Gastroesophageal sphincter (tissue), 4 donors: Measurements from ENCODE around the gene CTBP1. TPM values are rescaled to one million over a fixed set of nuclear protein-coding genes. Genes with fewer than 3 reads are reported as not detected.
A peak's percentile ranks its signal among the peaks of the same experiment; 100 is the strongest.

Experiments used
- ATAC-seq: fragments of 150-250 bp; one replicate; pipeline ENCODE4 v1.9.1; 2016; ENCODE audit warnings: mild to moderate bottlenecking, moderate library complexity
- H3K27ac ChIP-seq, 4 donors: fragments of 200-600 bp; sonication (generic) in 3 of 4; 1 replicate in 3 of 4; 2 replicates in 1 of 4; pipeline ENCODE4 v1.5.1; 2016 to 2019
- H3K27me3 ChIP-seq: fragments of 200-600 bp; sonication (generic); one replicate; pipeline ENCODE4 v1.5.1; 2019
- H3K36me3 ChIP-seq, 2 donors: fragments of 200-600 bp; sonication (generic); one replicate each; pipeline ENCODE4 v1.5.1; 2019; ENCODE audit warnings: control low read depth in 1 of 2
- H3K4me1 ChIP-seq, 3 donors: fragments of 200-600 bp; sonication (generic); 1 replicate in 2 of 3; 2 replicates in 1 of 3; pipeline ENCODE4 v1.5.1; 2016 to 2019; ENCODE audit warnings: control low read depth in 2 of 3
- H3K4me3 ChIP-seq, 2 donors: fragments of 200-600 bp; sonication (generic); one replicate each; pipeline ENCODE4 v1.5.1; 2019; ENCODE audit warnings: mild to moderate bottlenecking in 1 of 2, moderate library complexity in 1 of 2
- H3K9me3 ChIP-seq, 3 donors: fragments of 200-600 bp; sonication (generic); one replicate each; pipeline ENCODE4 v1.5.1; 2017 to 2019; ENCODE audit warnings: control low read depth in 2 of 3
- EP300 ChIP-seq: sonication (generic); formaldehyde crosslinking; IDR thresholded peaks from one replicate; pipeline ENCODE4 v1.6.1; 2017; ENCODE audit warnings: antibody characterized with exemption, mild to moderate bottlenecking
- POLR2A ChIP-seq, 2 donors: fragments of 450-650 bp; IDR thresholded peaks; one replicate each; pipeline ENCODE4 v1.6.1; 2017; ENCODE audit warnings: antibody characterized with exemption in 2 of 2, mild to moderate bottlenecking in 2 of 2, moderate library complexity in 1 of 2
- POLR2AphosphoS5 ChIP-seq: sonication (generic); formaldehyde crosslinking; IDR thresholded peaks from one replicate; pipeline ENCODE4 v1.6.1; 2017; ENCODE audit warnings: antibody characterized with exemption
- WGBS, 2 donors: methylation state at CpG; one replicate each; pipeline ENCODE4 v1.1.5; 2018; ENCODE audit warnings: low coverage in 1 of 2; 5-methylcytosine and 5-hydroxymethylcytosine counted together
- total RNA-seq, 4 donors: library from RNA; depleted of rRNA; stranded (reverse); fragments of >200 nt; gene quantifications; one replicate each; pipeline ENCODE4 v1.1.0, GENCODE V29; 2016
- TF ChIP-seq, protein P1 (sequence below), 4 experiments: fragments of 200-600 bp in 2 of 4; fragments of 450-650 bp in 2 of 4; sonication (generic) in 1 of 4; IDR thresholded peaks; one replicate each; pipeline ENCODE4 v1.5.1; 2017 to 2019; ENCODE audit warnings: antibody characterized with exemption in 4 of 4, mild to moderate bottlenecking in 2 of 4, moderate library complexity in 2 of 4

CTBP1 gene
- total RNA-seq, 4 donors from 2014 or later = 126 to 271 (median 164) TPM

DNA sequence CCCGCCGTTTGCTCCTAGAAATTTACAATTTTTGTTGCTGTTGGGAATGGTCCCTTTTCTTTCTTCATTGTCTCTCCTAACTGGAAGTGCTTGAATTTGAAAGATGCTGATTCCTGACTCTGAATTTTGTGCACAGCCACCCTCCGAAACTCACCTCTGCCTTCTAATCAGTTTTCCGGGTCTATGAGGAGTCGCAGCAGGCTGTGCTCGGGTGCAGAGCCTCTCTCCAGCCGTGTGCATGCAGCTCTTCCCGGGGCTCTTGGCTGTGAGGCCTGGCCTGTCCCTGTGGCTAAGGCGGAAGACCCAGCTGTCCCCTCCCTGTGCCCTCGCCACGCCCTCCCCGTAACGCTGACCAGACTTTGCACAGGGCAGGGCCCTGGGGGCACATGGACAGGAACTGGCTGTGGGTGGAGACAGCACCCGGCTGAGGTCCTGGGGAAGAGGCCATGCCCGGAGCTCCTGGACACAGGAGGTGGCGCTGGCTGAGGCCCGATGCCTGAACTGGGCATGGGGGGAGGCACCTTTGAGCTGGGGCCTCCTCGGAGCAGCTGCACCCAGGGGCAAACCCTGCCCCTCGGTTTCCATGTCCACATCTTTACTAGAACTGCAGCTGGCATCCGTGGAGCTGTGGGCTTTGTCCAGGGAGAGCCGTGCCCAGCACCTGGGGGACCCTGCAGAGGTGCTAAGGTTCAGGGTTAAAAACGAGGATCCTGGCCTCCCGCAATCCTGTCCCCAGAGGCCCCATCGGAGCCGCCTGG lies 43.9 kb downstream of the CTBP1 start:
- ATAC-seq = no peak
- 73% methylated on average over 2 of the region's 25 CpGs; no CpG with 5 or more reads in 1 of the 2 donors for WGBS, 2 donors

DNA sequence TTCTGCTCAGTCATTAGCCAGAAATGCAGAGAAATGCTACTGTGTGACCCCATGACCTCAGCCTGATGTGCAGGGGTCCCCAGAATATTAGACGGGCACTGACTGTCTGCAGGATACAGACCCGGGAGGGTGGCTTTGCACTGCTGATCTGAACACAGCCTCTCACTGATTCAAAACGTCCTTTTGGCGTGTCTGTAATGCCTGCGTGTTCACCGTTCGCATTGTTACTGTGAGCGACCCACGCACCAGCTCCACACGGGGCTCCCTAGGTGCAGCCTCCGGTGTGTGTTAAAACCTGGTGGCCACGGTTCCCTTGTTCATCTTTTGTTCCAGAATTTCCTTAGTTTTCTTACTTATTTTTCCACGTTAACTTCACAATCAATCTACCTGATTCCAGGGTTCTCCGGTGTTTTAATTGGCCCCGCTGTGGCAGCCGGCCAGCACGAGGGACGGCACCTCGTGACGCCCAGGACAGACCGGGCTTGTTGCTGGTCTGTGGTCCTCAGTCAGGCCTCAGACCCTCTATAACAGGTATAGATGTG lies 44.6 kb downstream of the CTBP1 start:
- 91% methylated on average over 15 to 21 of the region's 21 CpGs for WGBS, 2 donors
- TF ChIP-seq POLR2AphosphoS5 = no peak
- no peak for TF ChIP-seq EP300
- TF ChIP-seq, protein P1, sequence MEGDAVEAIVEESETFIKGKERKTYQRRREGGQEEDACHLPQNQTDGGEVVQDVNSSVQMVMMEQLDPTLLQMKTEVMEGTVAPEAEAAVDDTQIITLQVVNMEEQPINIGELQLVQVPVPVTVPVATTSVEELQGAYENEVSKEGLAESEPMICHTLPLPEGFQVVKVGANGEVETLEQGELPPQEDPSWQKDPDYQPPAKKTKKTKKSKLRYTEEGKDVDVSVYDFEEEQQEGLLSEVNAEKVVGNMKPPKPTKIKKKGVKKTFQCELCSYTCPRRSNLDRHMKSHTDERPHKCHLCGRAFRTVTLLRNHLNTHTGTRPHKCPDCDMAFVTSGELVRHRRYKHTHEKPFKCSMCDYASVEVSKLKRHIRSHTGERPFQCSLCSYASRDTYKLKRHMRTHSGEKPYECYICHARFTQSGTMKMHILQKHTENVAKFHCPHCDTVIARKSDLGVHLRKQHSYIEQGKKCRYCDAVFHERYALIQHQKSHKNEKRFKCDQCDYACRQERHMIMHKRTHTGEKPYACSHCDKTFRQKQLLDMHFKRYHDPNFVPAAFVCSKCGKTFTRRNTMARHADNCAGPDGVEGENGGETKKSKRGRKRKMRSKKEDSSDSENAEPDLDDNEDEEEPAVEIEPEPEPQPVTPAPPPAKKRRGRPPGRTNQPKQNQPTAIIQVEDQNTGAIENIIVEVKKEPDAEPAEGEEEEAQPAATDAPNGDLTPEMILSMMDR (IDR thresholded peaks at IDR 0.05) = no peak
- TF ChIP-seq POLR2A (IDR thresholded peaks at IDR 0.05) = no peak
- Histone ChIP-seq H3K27ac (peak overlapping the region in 1 of 4 donors; percentile 80), H3K9me3 (no peaks in the 10 kb centered on the region), H3K27me3 (no peaks in the 10 kb centered on the region), H3K36me3 (no peaks in the 10 kb centered on the region), H3K4me1 (peaks cover 2 to 73% (median 38%) of the 10 kb centered on the region in 3 donors), H3K4me3 (no peak overlapping the region)
- no peak for ATAC-seq

More for the DNA sequence above, 43.9 kb downstream of the CTBP1 start:
- H3K36me3 ChIP-seq = no peaks in the 10 kb centered on the region
- peaks cover 2 to 73% (median 40%) of the 10 kb centered on the region in 3 donors for H3K4me1 ChIP-seq
- H3K27ac ChIP-seq = peak overlapping the region in 1 of 4 donors; percentile 39
- H3K27me3 ChIP-seq = no peaks in the 10 kb centered on the region
- H3K9me3 ChIP-seq = no peaks in the 10 kb centered on the region
- H3K4me3 ChIP-seq = no peak overlapping the region
- TF ChIP-seq, protein P1 (IDR thresholded peaks at IDR 0.05) = no peak
- no peak for TF ChIP-seq POLR2AphosphoS5
- TF ChIP-seq EP300 = no peak

DNA sequence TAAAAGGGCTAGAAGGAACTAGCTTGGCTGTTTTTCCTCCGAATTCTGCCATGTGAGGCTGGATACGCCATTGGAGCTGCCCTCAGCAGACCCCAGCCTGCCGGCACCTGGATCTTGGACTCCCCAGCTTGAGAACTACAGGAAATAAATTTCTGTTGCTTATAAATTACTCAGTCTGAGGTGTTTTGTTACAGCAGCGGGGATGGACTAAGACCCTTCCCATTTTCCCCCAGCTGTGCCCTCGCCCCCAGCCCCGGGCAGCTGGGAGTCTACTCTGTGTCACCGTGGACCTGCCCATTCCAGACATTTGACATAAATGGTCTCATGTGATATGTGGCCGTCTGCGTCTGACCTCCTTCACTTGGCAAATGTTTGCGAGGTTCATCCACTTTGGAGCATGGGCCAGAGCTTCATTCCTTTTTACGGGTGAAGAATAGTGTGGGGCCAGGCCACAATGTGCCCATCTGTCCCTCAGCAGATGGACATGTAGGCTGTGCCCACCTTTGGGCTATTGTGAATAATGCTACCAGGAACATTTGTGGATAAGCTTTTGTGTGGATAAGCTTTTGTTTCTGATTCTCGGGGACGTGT lies 45.8 kb downstream of the CTBP1 start:
- Histone ChIP-seq H3K4me3 (no peak overlapping the region), H3K27me3 (no peaks in the 10 kb centered on the region), H3K9me3 (no peaks in the 10 kb centered on the region), H3K27ac (peak overlapping the region in 3 of 4 donors; percentile 76 to 80 (median 78)), H3K36me3 (no peaks in the 10 kb centered on the region), H3K4me1 (peaks cover 2 to 61% (median 26%) of the 10 kb centered on the region in 3 donors)
- WGBS, 2 donors = 89 to 97% methylated on average over 6 to 9 of the region's 13 CpGs
- ATAC-seq = no peak
- TF ChIP-seq EP300 = no peak
- TF ChIP-seq POLR2AphosphoS5 = no peak
- no peak for TF ChIP-seq POLR2A (IDR thresholded peaks at IDR 0.05)
- TF ChIP-seq, protein P1 (IDR thresholded peaks at IDR 0.05) = no peak

DNA sequence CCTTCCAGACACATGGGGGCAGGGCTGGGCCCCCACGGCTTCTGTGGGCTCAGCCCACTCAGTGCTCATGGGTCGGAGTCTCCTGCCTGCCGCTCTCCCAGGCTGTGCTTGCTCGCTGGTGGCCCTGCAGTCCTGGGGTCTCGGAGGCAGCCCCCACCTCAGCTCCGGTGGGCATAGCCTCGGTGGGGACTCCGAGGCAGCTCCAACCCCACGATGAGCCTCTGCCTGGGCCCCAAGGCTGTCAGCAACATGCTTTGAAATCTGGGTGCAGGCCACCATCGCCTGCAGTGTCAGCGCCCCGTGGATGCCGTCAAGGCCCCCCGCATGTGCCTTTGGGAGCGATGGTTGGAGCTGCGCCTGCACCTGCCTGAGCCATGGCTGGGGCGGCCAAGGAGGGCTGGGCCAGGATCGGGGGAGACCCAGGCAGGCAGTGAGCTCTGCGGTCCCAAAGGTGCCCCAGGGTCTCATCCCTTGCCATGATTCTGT lies 46.4 kb downstream of the CTBP1 start:
- Histone ChIP-seq H3K4me1 (peaks cover 2 to 55% (median 21%) of the 10 kb centered on the region in 3 donors), H3K4me3 (no peak overlapping the region), H3K27ac (peak overlapping the region in 3 of 4 donors; percentile 76 to 80 (median 78)), H3K9me3 (no peaks in the 10 kb centered on the region), H3K36me3 (no peaks in the 10 kb centered on the region), H3K27me3 (no peaks in the 10 kb centered on the region)
- no peak for ATAC-seq
- no CpG with 5 or more reads among the region's 19 CpGs for WGBS, 2 donors
- TF ChIP-seq POLR2AphosphoS5 = no peak
- TF ChIP-seq, protein P1 (IDR thresholded peaks at IDR 0.05) = no peak
- no peak for TF ChIP-seq POLR2A (IDR thresholded peaks at IDR 0.05)
- TF ChIP-seq EP300 = no peak
